GM20000 (cell line): ENCODE measurements around the gene ETFA.

ENCODE experiments used
- DNase-seq: peaks from one replicate; pipeline ENCODE4 v3.0.0; 2012; ENCODE audit warnings: low spot score
- TF ChIP-seq, protein P1 (sequence below): IDR thresholded peaks from 2 replicates; pipeline ENCODE4 v1.5.1; 2012; ENCODE audit warnings: mild to moderate bottlenecking, control low read depth; ENCODE audit errors: extremely low read depth, missing control alignments

ETFA gene

DNA sequence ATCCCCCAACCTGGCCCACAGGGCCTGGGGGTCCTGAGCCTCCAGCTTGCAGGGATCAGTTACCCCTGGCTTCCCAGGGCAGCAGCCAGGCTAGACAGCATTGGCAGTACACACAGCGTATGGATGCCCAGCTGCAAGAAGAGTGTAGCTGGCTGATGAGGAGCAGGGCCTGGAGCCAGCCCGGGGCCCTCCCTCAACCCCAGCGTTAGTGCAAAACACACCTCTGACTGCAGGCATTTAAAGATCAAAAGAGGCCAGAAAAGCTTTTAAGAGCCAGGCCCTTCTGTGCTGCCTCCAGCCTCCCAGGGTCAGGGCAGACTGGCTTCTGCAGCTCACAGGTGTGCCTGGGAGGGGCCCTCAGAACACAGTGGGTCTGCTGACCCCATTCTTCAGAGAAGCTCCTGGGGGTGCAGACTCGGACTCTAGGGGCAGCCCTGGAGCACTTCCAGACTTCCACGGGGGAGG, 110.6 kb downstream of the ETFA start:
- TF ChIP-seq, protein P1, sequence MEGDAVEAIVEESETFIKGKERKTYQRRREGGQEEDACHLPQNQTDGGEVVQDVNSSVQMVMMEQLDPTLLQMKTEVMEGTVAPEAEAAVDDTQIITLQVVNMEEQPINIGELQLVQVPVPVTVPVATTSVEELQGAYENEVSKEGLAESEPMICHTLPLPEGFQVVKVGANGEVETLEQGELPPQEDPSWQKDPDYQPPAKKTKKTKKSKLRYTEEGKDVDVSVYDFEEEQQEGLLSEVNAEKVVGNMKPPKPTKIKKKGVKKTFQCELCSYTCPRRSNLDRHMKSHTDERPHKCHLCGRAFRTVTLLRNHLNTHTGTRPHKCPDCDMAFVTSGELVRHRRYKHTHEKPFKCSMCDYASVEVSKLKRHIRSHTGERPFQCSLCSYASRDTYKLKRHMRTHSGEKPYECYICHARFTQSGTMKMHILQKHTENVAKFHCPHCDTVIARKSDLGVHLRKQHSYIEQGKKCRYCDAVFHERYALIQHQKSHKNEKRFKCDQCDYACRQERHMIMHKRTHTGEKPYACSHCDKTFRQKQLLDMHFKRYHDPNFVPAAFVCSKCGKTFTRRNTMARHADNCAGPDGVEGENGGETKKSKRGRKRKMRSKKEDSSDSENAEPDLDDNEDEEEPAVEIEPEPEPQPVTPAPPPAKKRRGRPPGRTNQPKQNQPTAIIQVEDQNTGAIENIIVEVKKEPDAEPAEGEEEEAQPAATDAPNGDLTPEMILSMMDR, result no peak
- no peak for DNase-seq

DNA sequence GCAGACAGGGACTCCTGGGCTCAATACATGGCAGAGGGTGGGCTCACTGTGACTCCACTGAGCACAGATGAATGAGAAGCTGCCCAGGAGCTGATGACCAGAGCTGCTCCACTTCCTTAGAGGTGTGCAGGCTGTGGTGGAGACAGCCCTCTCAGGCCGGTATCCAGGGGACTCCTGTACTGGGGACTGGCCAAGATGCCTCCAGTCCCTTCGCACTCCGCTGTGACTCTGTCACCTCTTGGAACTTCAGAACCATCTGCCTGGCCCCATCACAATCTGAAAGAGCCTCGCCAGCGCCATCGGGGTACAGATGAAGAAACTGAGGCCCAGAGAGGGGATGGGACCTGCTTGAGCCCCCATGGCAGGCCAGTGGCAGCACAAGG, 111.2 kb downstream of the ETFA start:
- TF ChIP-seq, protein P1, result no peak
- no peak for DNase-seq

DNA sequence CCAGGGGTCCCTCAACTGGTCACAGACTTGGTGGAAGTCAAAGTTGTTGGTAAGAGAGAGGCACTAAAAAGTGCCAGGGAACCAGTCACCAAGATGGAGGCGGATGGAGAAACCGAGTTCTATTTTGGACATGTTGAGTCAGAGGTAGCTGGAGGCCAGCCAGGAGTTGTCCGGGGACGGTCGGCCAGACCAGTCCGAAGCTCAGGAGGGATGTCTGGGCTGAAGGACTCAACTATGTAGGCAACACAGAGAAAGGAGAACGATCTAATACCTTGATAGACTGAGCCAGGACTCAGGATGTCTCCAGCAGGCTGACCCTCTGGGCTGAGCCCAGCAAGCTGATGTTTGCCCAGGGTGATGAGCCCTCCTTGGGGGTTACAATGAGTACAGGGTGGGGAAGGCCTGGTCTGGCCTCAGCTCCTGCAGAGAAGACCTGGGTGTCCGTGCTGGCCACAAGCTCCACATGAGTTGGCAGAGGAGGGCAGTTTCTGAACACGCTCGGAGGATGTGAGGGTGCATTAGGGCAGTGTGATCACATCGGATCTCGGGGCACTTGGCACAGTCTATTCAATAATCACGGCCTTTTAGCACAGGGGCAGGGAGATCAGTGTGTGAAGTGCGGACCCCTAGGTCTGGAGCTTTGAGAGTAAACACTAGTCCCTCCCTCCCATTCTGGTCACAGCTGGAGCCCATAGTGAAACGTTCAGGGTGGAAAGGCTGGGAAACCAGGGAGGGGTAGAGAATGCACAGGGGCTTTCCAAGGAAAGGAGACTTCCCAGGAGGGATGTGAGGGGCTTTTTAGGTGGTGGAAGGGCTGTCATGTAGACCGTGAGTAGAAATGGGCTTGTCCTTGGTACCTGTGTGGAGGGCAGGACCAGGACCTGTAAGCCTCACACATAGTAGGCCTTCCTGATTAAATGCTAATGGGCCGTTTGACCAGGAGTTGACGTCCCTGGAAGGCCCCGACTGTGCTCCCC, 111.9 kb downstream of the ETFA start:
- no peak for DNase-seq
- TF ChIP-seq, protein P1, result no peak

DNA sequence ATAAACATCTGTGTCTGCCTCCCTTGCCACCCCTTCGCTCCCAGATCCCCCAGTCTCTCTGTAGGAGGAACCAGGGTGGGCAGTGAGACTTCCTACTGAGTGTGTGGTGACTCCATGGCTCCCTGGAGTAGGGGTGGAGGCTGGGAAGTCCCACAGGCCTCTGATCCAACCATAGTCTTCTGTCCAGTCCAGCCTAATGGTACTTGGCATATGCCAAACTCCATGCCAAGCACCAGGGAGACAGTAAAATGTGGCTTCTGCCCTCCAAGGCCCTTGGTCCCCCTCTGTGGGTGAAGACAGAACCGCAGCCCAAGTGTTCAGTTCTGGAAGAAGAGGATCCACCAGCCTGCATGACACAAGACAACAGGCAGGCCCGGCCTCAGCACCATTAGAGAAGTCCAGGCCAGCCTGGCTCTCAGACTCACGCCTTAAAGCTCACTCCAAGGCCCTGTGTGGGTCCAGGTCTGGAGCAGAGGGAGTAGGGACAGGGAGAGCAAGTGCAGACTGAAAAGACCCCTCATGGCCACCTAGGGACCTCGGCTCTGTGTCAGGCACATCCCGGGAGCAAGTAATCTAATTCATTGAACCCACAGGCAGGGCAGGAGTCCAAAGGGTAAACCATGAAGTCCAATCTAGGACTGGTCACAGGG, 112.7 kb downstream of the ETFA start:
- DNase-seq, result no peak
- TF ChIP-seq, protein P1, result no peak

DNA sequence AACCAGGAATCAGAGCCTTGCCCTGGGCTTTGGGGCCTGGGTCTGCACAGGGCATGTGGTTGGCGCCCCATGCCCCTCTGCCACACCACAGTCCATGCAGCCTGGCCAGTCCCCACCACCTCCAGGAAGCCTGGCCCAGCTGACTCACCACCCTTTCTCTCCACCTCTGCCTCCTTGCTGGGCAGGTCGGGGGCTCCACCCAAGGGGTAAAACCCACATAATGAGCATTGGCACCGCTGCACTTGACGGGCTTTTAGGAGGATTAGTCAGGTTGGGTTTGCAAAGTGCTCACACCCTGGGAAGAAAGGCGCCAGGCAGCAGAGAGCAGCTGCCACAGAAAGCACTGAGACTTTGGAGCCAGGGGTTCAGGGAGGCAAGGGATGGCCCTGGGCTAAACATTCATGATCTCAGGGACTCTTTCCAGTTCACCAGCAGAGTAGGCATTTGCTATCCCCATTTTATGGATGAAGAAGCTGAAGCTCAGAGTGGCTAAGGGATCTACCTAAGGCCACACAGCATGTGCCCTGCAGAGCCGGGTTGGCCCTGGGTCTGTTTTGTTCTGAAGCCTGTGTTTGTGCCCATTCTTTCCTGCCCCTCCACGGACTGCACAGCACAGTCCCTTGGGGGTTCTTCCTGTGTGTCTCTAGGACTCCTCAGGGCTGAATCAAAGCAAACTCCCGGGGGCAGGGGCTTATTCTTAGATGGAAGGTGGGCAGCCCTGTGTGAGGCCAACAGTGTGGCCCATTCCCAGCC, 113.4 kb downstream of the ETFA start:
- TF ChIP-seq, protein P1, result no peak
- DNase-seq, result no peak

DNA sequence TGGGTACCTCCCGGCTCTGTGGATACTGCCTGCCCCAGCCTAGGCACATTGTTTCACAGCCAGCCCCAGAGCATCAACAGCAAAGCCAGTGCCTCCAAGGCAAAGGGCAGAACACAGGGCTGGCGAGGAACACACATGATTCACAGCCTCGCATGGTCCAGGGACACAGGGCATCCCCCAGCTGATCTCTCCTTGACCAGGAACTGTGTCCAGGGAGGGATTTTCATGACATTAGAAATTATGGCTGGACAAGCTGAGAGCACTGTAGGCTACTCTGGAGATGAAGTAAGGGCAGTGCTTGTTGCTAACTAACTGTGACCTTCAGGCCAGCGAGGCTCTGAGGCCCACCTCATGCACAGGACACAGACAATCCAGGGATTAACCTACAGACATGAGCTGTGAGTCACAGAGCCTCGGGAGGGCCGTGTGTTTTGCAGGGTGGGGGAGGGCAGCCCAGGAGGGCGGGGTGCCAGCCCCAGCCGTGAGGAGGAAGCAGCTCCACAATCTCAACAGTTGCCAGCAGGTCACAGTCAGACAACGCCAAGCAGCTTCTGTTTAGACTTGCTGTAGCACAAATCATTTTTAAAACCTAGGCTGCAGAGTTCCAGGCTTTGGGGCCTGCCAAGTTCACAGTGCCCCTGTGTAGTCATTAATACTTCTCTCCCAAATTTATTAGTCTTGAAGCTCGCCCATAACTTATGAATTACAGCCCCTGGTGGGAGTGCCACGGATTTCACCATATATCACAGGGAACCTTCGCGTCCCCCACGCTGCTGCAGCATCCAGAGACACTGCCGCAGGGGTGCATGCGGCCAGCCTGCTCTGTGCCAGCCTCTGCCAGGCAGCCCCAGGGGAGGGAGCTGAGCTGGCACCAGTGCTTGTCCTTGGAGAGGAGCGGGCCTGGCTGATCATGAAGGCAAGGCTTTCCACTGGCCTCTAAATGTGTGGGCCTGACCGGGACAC, 114.7 kb downstream of the ETFA start:
- TF ChIP-seq, protein P1, result no peak
- no peak for DNase-seq
